Activated T-cell treated with anti-CD3 and anti-CD28 coated beads, Interleukin-2, amount 50 U/mL, for 1 hour (primary cell): ENCODE results near the gene KIF13A.
"Not testable (repeated sequence)": the region's sequence is repeated elsewhere in the genome, so short reads cannot be mapped to it uniquely, and the experiment has no call there.

Experiments used
- DNase-seq: peaks from one replicate; pipeline ENCODE4 v3.0.0-alpha.2; 2020

Gene KIF13A

GRCh38 chr6:17842934-17843821 lies 144.3 kb downstream of the KIF13A start:
- DNase-seq = no peak

- no peak for DNase-seq
Observed at GRCh38 chr6:17842014-17842776, 145.2 kb downstream of the KIF13A start.

DNA sequence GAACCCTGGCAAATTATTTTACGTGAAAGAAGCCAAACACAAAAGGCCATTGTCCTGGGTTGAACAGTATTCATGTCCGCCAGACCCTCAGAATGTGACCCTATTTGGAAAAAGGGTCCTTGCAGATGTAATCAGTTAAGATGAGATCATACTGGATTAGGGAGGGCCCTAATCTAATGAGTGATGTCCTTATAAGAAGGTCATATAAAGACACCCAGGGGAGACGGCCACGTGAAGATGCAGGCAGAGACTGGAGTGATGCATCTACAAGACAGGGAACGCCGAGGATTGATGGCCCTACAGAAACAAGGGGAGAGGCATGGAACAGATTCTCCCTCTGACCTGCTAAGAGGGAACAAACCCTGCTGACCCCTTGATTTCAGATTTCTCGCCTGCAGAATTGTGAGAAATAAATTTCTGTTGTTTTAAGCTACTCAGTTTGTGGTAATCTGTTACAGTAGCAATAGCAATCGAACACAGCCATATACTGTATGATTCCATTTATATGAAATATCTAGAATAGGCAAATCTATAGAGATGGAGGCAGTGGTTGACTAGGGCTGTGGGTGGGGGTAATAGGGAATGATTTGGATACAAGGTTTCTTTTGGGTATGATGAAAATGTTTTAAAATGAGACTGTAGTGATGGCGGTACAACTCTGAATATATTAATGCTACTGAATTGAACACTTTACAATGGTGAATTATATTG lies 147.8 kb downstream of the KIF13A start:
- DNase-seq = no peak

DNA sequence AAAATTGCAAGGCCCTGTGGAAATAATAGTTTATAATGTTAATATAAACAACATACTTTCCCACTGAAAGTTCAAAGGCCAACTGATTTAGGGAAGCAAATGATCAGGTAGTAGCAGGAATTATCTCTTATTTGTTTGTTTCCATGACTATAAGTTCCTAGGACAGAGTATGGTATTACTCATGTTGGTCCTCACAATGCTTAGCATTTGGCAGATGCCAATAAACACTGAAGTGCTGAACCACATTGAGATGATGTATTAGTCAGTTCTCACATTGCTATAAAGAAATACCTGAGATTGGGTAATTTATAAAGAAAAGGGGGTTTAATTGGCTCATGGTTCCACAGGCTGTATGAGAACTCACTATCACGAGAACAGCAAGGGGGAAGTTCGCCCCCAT lies 151.1 kb downstream of the KIF13A start:
- no peak for DNase-seq

- no peak for DNase-seq
Observed at GRCh38 chr6:17835784-17836183, 151.7 kb downstream of the KIF13A start.

DNA sequence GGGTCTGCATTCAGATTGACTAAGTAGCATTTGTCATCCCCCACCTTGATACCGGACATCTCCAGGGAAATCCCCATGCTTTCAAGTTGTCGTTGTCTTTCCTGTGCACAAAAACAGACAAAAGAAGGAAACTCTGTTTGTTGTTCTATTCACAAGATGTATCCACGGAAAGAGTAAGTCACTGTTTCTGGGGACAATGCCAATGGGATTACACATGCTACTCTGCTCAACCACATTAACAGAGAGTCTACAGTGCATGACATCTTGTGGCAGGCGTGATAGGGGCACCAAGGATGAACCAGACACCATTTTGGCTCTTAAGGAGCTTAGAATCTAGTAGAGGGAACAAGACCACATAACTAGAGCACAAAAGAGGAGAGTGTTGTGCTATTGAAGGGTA lies 156.3 kb downstream of the KIF13A start:
- DNase-seq = no peak

DNA sequence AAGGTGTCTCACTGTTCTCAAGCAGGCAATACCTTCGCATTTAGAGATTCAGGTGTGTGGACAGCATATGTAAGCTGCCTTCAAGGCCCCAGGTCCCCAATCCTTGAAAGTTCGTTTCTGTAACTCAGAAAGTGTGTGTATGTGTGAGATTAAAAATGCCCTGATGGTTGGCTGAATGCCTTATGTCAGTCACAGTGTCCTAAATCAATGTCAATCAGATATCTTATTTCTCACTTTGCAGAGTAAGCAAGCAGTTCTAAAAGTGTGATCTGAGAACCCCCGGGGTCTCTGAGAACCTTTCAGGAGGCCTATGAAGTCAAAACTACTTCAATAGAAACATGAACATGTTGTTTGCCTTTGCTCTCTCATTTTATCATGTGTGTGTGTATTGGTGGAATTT lies 157.5 kb downstream of the KIF13A start:
- no peak for DNase-seq

- no peak for DNase-seq
Observed at GRCh38 chr6:17828149-17828548, 159.3 kb downstream of the KIF13A start.

GRCh38 chr6:17826301-17826700 lies 161.1 kb downstream of the KIF13A start:
- no peak for DNase-seq

DNA sequence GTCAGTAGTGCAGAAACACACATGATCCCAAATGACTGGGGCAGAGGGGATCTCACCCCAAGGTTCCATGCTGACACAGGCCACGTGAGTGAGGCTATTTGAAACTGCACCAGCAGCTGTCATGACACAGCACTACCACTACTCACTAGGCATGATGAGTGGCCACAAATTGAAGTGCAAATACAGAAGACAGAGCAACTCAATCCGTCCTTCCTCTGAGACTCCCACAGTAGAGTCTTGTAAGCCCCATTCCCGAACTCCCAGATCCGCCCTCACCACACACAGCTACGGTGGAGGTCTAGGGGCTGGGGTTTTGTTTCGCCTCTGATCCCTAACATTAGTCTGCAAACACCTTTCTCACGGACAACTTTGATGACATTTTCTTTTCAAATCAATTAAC lies 167.4 kb downstream of the KIF13A start:
- DNase-seq = no peak

DNA sequence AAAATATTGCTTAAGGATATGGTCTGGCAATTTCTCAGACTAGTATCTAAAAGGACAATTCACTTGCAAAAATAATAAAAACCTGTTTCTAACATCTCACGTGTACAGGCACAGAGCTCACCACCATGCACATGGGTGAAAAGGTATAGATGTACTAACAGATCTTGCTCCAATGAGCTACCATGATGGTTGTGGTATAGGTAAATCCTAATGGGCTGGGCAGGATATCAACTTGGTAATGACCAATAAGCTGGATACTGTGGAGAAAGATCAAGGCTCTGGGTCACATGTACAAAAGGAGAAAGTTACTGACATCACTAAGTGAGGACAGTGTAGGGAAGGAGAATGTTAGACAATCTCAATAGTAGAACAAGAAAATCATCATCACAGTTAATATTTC lies 169.7 kb downstream of the KIF13A start:
- DNase-seq = no peak

DNA sequence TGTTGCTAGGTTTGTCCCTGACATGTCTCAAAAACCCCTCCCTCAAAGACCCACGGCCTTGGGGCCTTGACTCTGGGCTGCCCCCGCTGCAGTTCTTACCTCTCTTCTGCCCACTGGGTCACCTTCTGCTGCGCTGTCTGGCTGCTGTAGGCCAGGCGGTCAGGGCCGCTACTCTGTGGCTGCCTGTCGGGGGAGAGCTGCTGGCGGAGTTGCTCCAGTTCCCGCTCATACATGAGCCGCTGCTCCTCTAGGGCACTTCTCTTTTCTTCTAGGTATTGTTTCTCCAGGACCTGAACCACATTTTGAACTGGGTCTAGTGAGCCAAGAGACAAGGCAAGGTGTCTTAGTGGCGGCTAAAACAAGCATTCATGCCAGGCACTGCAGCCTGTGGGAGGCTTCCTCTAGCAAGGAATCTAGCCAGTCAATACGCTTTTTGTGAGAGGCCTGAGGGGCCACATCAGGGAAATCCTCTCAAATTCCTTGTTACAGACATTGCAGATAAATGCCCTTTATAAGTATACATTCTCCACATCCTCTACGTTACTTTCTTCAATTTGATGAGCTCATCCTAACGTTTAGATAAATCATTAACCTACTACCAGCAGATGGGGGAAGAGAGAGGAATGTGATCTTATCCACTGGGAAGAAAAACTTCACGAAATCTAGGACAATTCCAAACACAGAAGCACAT lies 170.4 kb downstream of the KIF13A start:
- DNase-seq = no peak

DNA sequence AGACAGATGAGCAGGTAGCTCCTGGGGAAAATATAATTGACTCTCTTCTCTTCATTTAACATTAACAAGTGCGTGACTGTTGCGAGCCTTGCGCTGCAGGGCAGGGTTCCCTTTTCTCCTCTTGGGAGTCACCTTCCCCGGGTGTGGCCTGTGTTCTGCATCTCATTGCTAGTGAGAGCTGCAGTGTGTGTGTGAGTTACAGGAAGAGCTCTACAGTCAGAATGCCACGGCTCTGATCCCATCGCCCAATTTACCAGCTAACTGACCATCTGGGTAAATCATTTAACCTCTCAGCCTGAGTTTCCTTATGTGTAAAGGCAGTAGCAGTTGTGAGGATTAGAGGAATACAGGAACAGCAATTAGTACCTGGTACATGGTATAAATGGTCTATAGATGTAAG lies 173.9 kb downstream of the KIF13A start:
- DNase-seq = no peak

- no peak for DNase-seq
Observed at GRCh38 chr6:17812311-17812710, 175.1 kb downstream of the KIF13A start.

DNA sequence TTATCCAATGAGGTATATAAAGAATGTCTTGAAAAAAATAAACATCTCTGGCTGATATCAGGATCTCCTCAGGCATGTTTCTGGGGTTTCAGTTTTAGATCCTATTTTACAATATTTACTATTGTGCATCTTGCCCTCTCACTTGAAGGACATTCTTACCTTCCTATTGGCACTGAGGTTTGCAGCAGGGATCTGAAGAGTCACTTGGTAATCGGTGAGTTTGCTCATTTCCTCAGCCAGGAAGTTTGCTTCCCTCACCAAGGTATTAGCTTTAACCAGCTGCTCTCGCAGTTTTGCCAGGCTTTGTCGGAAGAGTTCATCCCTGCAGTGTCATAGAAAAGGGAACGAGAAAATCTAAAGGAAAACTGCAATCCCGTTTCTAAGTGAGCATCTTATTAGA lies 178.8 kb downstream of the KIF13A start:
- DNase-seq = no peak

- not testable (repeated sequence) for DNase-seq
Observed at GRCh38 chr6:17807431-17807830, 180.0 kb downstream of the KIF13A start.

- DNase-seq = no peak
Observed at GRCh38 chr6:17803409-17803808, 184.0 kb downstream of the KIF13A start.

GRCh38 chr6:17798477-17799154 lies 188.8 kb downstream of the KIF13A start:
- DNase-seq = no peak

DNA sequence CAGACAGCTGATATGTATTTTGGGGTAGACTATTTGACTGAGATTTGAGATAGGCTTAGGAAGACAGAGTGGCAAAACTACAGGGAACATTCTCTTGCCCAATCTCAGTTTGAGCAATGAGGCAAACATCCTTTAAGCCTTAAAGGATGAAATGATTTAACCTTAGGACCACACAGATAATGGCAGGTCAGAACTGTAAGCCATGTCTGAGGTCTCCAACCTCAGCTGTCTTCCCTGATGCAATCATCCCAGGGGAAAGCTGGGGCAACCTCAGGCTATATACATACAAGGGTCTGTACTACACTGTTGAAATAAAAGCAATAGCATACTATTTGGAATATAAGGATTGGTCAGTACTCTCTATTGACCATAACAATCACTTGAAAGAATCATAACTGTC lies 196.9 kb downstream of the KIF13A start:
- no peak for DNase-seq

DNA sequence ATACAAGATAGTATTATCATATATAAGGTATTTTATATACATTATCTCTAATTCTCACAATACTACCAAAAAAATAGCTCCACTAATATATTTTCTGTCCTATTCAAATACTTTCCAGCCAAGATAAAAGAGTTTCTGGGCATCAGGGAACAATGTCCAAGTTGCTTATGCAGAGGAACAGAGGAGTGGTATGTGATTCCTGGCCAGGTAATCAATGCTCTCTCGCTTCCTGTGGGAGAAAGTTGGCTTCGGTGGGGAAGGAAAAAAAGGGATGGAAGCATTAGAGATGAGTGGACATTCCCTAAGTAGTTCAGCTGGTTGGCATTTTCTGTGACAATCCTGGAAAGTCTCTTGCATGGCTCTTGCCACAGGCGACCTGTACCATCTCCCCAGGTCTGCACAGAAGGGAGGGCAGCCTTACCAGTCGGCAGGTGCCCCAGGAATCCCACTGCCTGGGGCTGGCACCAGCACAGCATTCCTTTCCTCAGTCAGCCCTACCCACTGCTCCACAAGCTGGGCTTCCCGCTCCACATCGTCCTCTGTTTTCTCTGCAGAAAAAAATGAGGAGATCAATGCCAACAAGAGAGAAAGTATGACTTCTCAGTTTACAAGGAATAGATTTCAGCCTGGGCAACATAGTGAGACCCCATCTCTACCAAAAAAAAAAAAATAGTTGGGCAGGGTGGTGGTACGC lies 202.2 kb downstream of the KIF13A start:
- DNase-seq = no peak

- no peak for DNase-seq
Observed at GRCh38 chr6:17780061-17780460, 207.4 kb downstream of the KIF13A start.

DNA sequence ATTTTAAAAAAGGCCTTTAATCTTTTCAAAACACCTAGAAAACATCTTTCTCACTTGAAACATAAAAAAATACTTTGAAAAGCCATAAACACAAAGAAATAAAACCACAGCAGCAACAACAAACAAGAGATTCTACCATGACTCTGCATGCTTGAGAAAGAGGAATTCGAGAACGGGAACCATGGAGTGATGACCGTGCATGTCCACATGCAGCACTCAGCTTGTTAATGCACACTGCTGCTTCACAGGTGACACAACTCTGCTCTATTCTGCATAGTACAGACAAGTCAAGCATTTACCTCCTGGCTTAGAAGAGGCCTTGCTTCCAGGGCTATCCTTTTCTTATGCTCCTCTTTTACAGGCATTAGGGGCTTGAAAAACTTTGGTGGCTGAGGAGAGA lies 215.8 kb downstream of the KIF13A start:
- DNase-seq = no peak
